Activated CD8-positive, alpha-beta memory T cell treated with anti-CD3 and anti-CD28 coated beads, Interleukin-2, amount 10 ng/mL, durations not matched to agents 7 days and 5 days (primary cell): ENCODE results near the gene CDH4. TPM values are rescaled to one million over a fixed set of nuclear protein-coding genes. Genes with fewer than 3 reads are reported as not detected.

Source experiments
- ATAC-seq: fragments of 150-1000 bp; cut with Tn5 transposase; one replicate; pipeline ENCODE4 v1.10.0; 2021; ENCODE audit warnings: moderate library complexity
- CTCF ChIA-PET: fragments of 350-600 bp; sonication (Branson Sonifier 250); formaldehyde crosslinking; loops from one replicate; lab custom pipeline; 2021; ENCODE audit warnings: antibody characterized with exemption; lab: Charles Lee
- DNase-seq: peaks from one replicate; pipeline ENCODE4 v3.0.0-alpha.2; 2020
- H3K27ac Mint-ChIP-seq: one replicate; pipeline ENCODE4 v1.8.0; 2021; ENCODE audit warnings: mild to moderate bottlenecking, mixed read lengths
- H3K27me3 Mint-ChIP-seq: one replicate; pipeline ENCODE4 v1.8.0; 2021; ENCODE audit warnings: mixed read lengths
- H3K36me3 Mint-ChIP-seq: one replicate; pipeline ENCODE4 v1.8.0; 2021; ENCODE audit warnings: mild to moderate bottlenecking, mixed read lengths
- H3K4me1 Mint-ChIP-seq: one replicate; pipeline ENCODE4 v1.8.0; 2021; ENCODE audit warnings: mixed read lengths
- H3K4me3 Mint-ChIP-seq: one replicate; pipeline ENCODE4 v1.8.0; 2021; ENCODE audit warnings: mild to moderate bottlenecking, moderate library complexity, mixed read lengths
- H3K9me3 Mint-ChIP-seq: one replicate; pipeline ENCODE4 v1.8.0; 2022; ENCODE audit warnings: low read depth, mixed read lengths
- total RNA-seq, 2 experiments: library from RNA; stranded (reverse); gene quantifications; one replicate each; pipeline ENCODE4 v1.2.3, GENCODE V29; 2021

CDH4 gene
- total RNA-seq, 2 experiments from 2014 or later: 0.02 TPM; not detected in 1

DNA sequence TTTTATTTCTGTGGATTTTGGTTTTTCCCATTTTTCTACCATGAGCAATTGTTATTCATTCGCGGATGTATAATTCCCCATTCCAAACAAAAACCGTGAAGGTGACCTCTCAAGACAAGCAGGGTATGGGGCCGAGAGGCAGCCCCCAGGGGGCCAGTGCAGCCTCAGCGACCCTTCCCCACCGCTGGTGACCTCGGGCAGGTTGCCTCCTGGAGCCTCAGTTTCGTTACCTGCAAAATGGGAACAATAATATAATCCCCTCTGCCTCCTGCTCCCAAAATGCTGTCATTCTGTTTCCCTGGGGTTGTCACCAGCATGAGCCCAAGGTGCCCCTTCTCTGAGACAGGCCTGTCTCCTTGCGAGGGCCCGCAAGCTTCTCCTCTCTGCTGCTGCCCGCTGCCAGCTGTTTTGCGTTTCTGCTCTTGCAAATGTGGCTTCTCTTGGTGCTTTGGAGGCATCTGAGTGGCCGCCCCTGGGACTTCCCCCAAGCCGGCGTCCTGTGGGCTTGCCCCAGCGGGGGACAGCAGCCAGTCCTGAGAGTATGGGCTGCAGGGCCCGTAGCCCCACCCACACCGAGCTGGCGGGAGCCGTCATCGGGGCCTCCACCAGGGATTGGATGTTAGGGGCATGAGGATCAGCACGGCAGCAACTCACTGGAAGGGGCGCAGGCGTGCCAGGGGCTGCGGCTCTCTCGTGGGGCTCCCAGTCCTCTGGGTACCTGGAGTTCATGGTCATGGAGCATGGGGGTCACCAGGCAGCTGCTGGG, 651.7 kb downstream of the CDH4 start:
- Mint-ChIP-seq H3K27me3 (no peaks in the 10 kb centered on the region), H3K4me1 (peaks cover 5% of the 10 kb centered on the region), H3K27ac (no peak overlapping the region), H3K36me3 (no peaks in the 10 kb centered on the region), H3K9me3 (no peaks in the 10 kb centered on the region), H3K4me3 (no peak overlapping the region)
- DNase-seq: no peak
- CTCF ChIA-PET: no interaction called here
- no peak for ATAC-seq

- no peak overlapping the region for H3K4me3 Mint-ChIP-seq
- no peaks in the 10 kb centered on the region for H3K9me3 Mint-ChIP-seq
- CTCF ChIA-PET: no interaction called here
- H3K4me1 Mint-ChIP-seq: peaks cover 5% of the 10 kb centered on the region
- no peak overlapping the region for H3K27ac Mint-ChIP-seq
- no peaks in the 10 kb centered on the region for H3K27me3 Mint-ChIP-seq
- no peak for ATAC-seq
- no peaks in the 10 kb centered on the region for H3K36me3 Mint-ChIP-seq
- no peak for DNase-seq
Observed at GRCh38 chr20:61904456-61904855, 652.4 kb downstream of the CDH4 start.

GRCh38 chr20:61905781-61906523, 653.9 kb downstream of the CDH4 start:
- H3K36me3 Mint-ChIP-seq: no peaks in the 10 kb centered on the region
- peaks cover under 1% of the 10 kb centered on the region for H3K9me3 Mint-ChIP-seq
- DNase-seq: no peak
- H3K4me1 Mint-ChIP-seq: peaks cover 5% of the 10 kb centered on the region
- ATAC-seq: no peak
- CTCF ChIA-PET: no interaction called here
- no peak overlapping the region for H3K4me3 Mint-ChIP-seq
- no peaks in the 10 kb centered on the region for H3K27me3 Mint-ChIP-seq
- no peak overlapping the region for H3K27ac Mint-ChIP-seq

- ATAC-seq (no peak), DNase-seq (no peak)
- Mint-ChIP-seq H3K4me3 (no peak overlapping the region), H3K9me3 (peaks cover 2% of the 10 kb centered on the region), H3K4me1 (peaks cover 2% of the 10 kb centered on the region), H3K27ac (no peak overlapping the region), H3K36me3 (no peaks in the 10 kb centered on the region), H3K27me3 (no peaks in the 10 kb centered on the region)
- CTCF ChIA-PET: interaction anchor here (1.1 kb wide), 1 partner anchor 9 kb away, joined by 3 read pairs; no protein-coding TSS in a partner anchor
Observed at GRCh38 chr20:61907081-61907891, 655.2 kb downstream of the CDH4 start.

- no peaks in the 10 kb centered on the region for H3K27me3 Mint-ChIP-seq
- no peak overlapping the region for H3K27ac Mint-ChIP-seq
Observed at GRCh38 chr20:61908057-61909026, 656.3 kb downstream of the CDH4 start.

GRCh38 chr20:61909028-61909427, 657.0 kb downstream of the CDH4 start:
- no peaks in the 10 kb centered on the region for H3K36me3 Mint-ChIP-seq
- no peak overlapping the region for H3K4me3 Mint-ChIP-seq
- peaks cover 15% of the 10 kb centered on the region for H3K4me1 Mint-ChIP-seq
- no peak overlapping the region for H3K27ac Mint-ChIP-seq
- CTCF ChIA-PET: interaction anchor here (1.6 kb wide), 1 partner anchor 13 kb away, joined by 4 read pairs; no protein-coding TSS in a partner anchor
- no peak for DNase-seq
- no peak for ATAC-seq
- H3K27me3 Mint-ChIP-seq: no peaks in the 10 kb centered on the region
- H3K9me3 Mint-ChIP-seq: peaks cover 2% of the 10 kb centered on the region

More at GRCh38 chr20:61908057-61909026, 656.3 kb downstream of the CDH4 start:
- Mint-ChIP-seq H3K36me3 (no peaks in the 10 kb centered on the region), H3K4me1 (peaks cover 11% of the 10 kb centered on the region), H3K9me3 (peaks cover 2% of the 10 kb centered on the region), H3K4me3 (no peak overlapping the region)
- ATAC-seq (no peak), DNase-seq (no peak)
- CTCF ChIA-PET: interaction anchor here (1.1 to 1.6 kb wide), 2 partner anchors 10 to 12 kb away, joined by 3 to 4 read pairs; no protein-coding TSS in a partner anchor

- ATAC-seq (no peak), DNase-seq (no peak)
- Mint-ChIP-seq H3K4me1 (peaks cover 18% of the 10 kb centered on the region), H3K36me3 (no peaks in the 10 kb centered on the region), H3K9me3 (peaks cover 2% of the 10 kb centered on the region), H3K27ac (no peak overlapping the region), H3K4me3 (no peak overlapping the region), H3K27me3 (peaks cover 6% of the 10 kb centered on the region)
- CTCF ChIA-PET: interaction anchor here (0.6 to 1.6 kb wide), 2 partner anchors 14 to 975 kb away, joined by 3 to 4 read pairs; no protein-coding TSS in a partner anchor
Observed at GRCh38 chr20:61909821-61910220, 657.8 kb downstream of the CDH4 start.

GRCh38 chr20:61911824-61912223, 659.8 kb downstream of the CDH4 start:
- CTCF ChIA-PET: no interaction called here
- no peak for DNase-seq
- Mint-ChIP-seq H3K27me3 (peaks cover 8% of the 10 kb centered on the region), H3K9me3 (peaks cover 2% of the 10 kb centered on the region), H3K27ac (no peak overlapping the region), H3K4me1 (peaks cover 18% of the 10 kb centered on the region), H3K4me3 (no peak overlapping the region), H3K36me3 (no peaks in the 10 kb centered on the region)
- no peak for ATAC-seq

- peak; percentile 71 for DNase-seq
- Mint-ChIP-seq H3K27ac (peak overlapping the region; percentile 6), H3K4me1 (peaks cover 18% of the 10 kb centered on the region)
Observed at GRCh38 chr20:61912665-61913422, 660.8 kb downstream of the CDH4 start.

GRCh38 chr20:61913423-61914225, 661.6 kb downstream of the CDH4 start:
- H3K27ac Mint-ChIP-seq: no peak overlapping the region
- peaks cover 8% of the 10 kb centered on the region for H3K27me3 Mint-ChIP-seq
- ATAC-seq (no peak), DNase-seq (no peak)
- no peaks in the 10 kb centered on the region for H3K36me3 Mint-ChIP-seq
- peaks cover 18% of the 10 kb centered on the region for H3K4me1 Mint-ChIP-seq
- CTCF ChIA-PET: no interaction called here
- H3K9me3 Mint-ChIP-seq: peaks cover 2% of the 10 kb centered on the region
- H3K4me3 Mint-ChIP-seq: no peak overlapping the region

More at GRCh38 chr20:61912665-61913422, 660.8 kb downstream of the CDH4 start:
- Mint-ChIP-seq H3K9me3 (peaks cover 2% of the 10 kb centered on the region), H3K36me3 (no peaks in the 10 kb centered on the region), H3K4me3 (no peak overlapping the region), H3K27me3 (peaks cover 8% of the 10 kb centered on the region)
- CTCF ChIA-PET: no interaction called here
- peak; percentile 86 for ATAC-seq

GRCh38 chr20:61915101-61915500, 663.0 kb downstream of the CDH4 start:
- Mint-ChIP-seq H3K27ac (no peak overlapping the region), H3K4me1 (peaks cover 18% of the 10 kb centered on the region), H3K9me3 (peaks cover 2% of the 10 kb centered on the region), H3K4me3 (no peak overlapping the region), H3K27me3 (peaks cover 8% of the 10 kb centered on the region), H3K36me3 (no peaks in the 10 kb centered on the region)
- ATAC-seq (no peak), DNase-seq (no peak)
- CTCF ChIA-PET: no interaction called here
